NCI-H1436 (cell line): Measurements from ENCODE around the gene MAMDC2.

Experiments
- DNase-seq: peaks from one replicate; lab custom pipeline; 2025; lab: John Stamatoyannopoulos, UW

The MAMDC2 gene

GRCh38 chr9:70260606-70261005 lies 217.0 kb downstream of the MAMDC2 start:
- no peak for DNase-seq

- DNase-seq, result no peak
Observed at GRCh38 chr9:70261131-70261870, 217.7 kb downstream of the MAMDC2 start.

- no peak for DNase-seq
Observed at GRCh38 chr9:70262366-70262765, 218.7 kb downstream of the MAMDC2 start.

DNA sequence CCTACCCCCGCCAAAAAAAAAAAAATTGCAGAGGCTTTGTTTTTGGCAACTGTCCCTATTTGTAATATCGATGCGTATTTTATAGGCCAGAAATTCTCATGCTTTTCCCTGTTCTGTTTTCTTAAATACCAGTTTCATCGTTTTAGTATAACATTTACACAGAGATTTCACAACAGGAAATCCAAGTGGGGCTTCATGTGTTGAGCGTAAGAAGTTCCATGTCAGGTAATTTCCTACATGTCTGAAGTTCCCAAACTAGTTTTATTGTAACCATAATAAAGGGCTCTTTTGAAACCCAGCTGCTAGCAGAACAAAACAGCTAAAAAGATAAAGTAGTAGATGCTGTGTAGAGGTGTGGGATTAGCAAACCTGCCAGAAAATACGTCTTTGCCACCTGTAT lies 219.3 kb downstream of the MAMDC2 start:
- no peak for DNase-seq

DNA sequence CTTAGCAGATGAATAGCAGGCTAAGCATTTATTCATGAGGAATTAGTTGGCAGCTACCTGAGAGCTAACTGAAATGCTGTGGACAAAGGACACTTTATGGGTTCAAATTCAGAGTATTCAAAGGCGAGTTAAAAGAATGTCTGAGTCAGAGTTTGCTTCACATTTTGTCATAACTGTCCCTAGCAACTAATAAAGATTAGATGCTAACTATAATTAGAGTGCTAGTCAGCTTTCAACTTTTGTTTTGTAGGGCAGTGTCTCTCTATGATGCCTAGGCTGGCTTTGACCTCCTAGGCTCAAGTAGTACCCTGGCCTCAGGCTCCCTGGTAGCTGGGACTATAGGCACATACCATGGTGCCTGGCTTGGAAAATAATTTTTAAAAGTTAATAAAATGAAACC lies 219.8 kb downstream of the MAMDC2 start:
- no peak for DNase-seq
